ENCODE data around the gene GDPD3.

DNA sequence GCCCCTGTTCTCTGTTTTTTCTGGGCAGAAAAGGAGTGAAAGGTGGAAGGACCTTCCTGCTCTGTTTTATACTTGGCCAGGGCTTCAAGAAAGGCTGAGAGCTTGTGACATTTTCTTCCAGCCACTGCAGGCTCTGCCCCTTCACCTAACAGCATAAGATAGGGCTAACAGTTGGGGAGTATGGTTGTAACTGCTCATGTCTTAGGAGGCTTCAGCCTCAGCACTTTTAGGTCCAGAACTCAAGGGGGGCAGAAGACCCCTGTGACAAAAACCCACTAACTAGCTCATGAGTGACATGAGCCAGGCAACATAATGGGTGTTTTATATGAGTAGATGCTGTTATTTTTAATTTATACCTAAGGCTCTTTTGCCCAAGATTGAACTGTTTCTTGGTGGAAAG lies 42.8 kb downstream of the GDPD3 start:
- TF ChIP-seq, protein P1, sequence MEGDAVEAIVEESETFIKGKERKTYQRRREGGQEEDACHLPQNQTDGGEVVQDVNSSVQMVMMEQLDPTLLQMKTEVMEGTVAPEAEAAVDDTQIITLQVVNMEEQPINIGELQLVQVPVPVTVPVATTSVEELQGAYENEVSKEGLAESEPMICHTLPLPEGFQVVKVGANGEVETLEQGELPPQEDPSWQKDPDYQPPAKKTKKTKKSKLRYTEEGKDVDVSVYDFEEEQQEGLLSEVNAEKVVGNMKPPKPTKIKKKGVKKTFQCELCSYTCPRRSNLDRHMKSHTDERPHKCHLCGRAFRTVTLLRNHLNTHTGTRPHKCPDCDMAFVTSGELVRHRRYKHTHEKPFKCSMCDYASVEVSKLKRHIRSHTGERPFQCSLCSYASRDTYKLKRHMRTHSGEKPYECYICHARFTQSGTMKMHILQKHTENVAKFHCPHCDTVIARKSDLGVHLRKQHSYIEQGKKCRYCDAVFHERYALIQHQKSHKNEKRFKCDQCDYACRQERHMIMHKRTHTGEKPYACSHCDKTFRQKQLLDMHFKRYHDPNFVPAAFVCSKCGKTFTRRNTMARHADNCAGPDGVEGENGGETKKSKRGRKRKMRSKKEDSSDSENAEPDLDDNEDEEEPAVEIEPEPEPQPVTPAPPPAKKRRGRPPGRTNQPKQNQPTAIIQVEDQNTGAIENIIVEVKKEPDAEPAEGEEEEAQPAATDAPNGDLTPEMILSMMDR (IDR thresholded peaks at IDR 0.05; ENCODE audit: insufficient read depth, low read depth, low read length): no peak
- no peak for TF ChIP-seq EZH2 (IDR thresholded peaks at IDR 0.05; ENCODE audit: insufficient read depth, low read length)
